Erythroblast (primary cell): ENCODE data around the gene CHRNA3.

Source experiments
- GATA1 ChIP-seq: IDR thresholded peaks from 2 replicates; pipeline ENCODE4 v1.6.1; 2011; ENCODE audit warnings: low read depth, mild to moderate bottlenecking, control low read depth, low read length, moderate library complexity
- POLR2A ChIP-seq: IDR thresholded peaks from 2 replicates; pipeline ENCODE4 v1.6.1; 2011; ENCODE audit warnings: mild to moderate bottlenecking, low read length

DNA sequence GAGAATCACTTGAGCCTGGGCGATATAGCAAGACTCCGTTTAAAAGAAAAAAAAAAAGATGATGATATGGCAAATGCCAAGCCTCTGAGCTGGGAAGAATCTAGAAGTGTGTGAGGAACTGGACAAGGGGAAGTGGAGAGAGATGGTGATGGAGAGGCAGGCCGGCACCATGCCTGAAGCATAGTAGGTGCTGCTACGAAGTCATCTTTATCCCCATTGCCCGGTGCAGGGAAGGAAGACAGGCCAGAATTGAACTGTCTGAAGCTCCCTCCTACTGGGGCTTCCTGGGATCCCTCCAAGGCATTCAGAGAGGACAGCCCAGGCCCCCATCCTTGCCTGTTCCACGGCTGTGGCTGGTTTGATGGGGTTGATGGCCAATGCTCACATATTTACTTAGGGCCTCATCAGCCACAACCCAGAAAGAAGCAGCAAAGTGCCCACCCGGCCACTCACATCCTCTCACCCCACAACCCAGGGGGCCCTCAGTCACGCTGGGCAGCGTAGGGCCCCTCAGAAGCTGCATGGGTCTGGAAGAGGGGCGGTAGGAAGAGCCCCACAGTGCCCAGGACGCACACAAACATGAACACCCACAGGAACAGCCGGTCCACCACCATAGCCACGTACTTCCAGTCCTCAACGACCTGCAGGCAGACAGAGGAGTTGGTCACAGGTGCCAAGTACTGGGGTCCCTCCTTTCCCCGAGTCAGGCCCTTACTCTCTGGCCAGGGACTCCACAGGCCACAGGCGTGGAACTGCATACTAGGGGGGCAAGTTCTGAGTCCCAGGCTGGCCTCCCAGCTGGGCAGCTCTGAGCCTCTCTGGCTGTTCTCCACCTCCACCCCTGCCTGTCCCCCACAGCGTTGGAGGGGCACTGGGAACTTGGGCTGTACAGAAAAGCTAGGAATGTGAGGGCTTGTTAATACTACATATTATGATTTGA is 4.1 kb upstream of the CHRNA3 start:
- TF ChIP-seq POLR2A (no peak), GATA1 (no peak)
